ENCODE data around the gene NR6A1.

DNA sequence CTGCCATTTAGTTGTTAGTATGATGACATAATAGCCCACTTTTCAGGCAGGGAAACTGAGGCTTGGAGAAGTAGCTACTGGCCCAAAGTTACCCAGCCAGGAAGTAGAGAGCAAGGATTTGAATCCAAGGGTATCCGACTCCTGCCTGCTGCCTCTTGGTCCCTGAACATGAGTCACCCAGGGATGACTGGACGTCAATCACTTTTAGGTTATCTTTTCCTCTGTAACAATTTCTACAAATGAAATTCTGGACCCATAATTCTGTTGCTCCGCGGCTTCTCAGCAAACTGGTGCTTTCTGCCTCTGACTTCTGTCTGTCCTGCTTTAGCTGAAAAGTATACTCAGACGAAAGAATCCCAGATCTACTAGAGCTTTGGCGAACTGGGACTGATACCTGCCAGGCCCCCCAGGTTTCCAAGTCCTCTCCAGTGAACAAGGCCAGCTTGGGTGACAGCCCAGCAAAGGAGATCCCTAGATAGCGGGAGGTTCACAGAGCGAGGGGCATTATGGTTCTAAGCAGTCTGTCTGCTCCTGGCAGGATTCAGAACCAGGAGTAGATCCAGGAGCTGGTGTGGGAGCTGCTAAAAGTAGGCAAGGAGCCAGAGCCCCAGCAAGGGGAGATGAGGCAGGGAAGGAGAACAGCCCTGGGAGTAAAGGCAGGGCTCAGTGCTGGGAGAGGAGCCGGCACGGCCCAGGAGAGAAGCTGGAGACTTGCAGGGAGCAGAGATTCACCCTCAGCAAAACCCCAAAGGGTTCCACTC is 26.4 kb upstream of the NR6A1 start:
- TF ChIP-seq POLR2A (IDR thresholded peaks at IDR 0.05) (no peak), CTCF (IDR thresholded peaks at IDR 0.05 in 8 of 11, conservative IDR thresholded peaks at IDR 0.05 in 3 of 11) (no peak)
